NCI-H2171 treated with DMSO at 0.1 percent for 48 hours (cell line): Measurements from ENCODE around the gene OSBPL9.
A peak's percentile ranks its signal among the peaks of the same experiment; 100 is the strongest.
"Not testable (repeated sequence)": the region's sequence is repeated elsewhere in the genome, so short reads cannot be mapped to it uniquely, and the experiment has no call there.

Experiments used
- DNase-seq: peaks from one replicate; lab custom pipeline; 2025; lab: John Stamatoyannopoulos, UW

The OSBPL9 gene

GRCh38 chr1:51667561-51667960 lies 50.7 kb downstream of the OSBPL9 start:
- no peak for DNase-seq

GRCh38 chr1:51669272-51669671 lies 52.4 kb downstream of the OSBPL9 start:
- no peak for DNase-seq

GRCh38 chr1:51669816-51670215 lies 52.9 kb downstream of the OSBPL9 start:
- peak; percentile 45 for DNase-seq

GRCh38 chr1:51671527-51672325 lies 54.8 kb downstream of the OSBPL9 start:
- DNase-seq = no peak

- no peak for DNase-seq
These were observed 56.4 kb downstream of the OSBPL9 start for GRCh38 chr1:51673279-51673678.

GRCh38 chr1:51675177-51675780 lies 58.4 kb downstream of the OSBPL9 start:
- no peak for DNase-seq

GRCh38 chr1:51679435-51679834 lies 62.5 kb downstream of the OSBPL9 start:
- no peak for DNase-seq

GRCh38 chr1:51684776-51685175 lies 67.9 kb downstream of the OSBPL9 start:
- no peak for DNase-seq

- DNase-seq = no peak
These were observed 69.6 kb downstream of the OSBPL9 start for GRCh38 chr1:51686450-51686849.

GRCh38 chr1:51689075-51689440 lies 72.2 kb downstream of the OSBPL9 start:
- DNase-seq = no peak

- DNase-seq = no peak
These were observed 72.8 kb downstream of the OSBPL9 start for GRCh38 chr1:51689643-51690042.

GRCh38 chr1:51690285-51690961 lies 73.5 kb downstream of the OSBPL9 start:
- DNase-seq = no peak

- DNase-seq = no peak
These were observed 75.0 kb downstream of the OSBPL9 start for GRCh38 chr1:51691920-51692319.

- DNase-seq = no peak
These were observed 76.7 kb downstream of the OSBPL9 start for GRCh38 chr1:51693419-51694155.

GRCh38 chr1:51697166-51697565 lies 80.3 kb downstream of the OSBPL9 start:
- no peak for DNase-seq

GRCh38 chr1:51699391-51699790 lies 82.5 kb downstream of the OSBPL9 start:
- no peak for DNase-seq

- DNase-seq = not testable (repeated sequence)
These were observed 84.9 kb downstream of the OSBPL9 start for GRCh38 chr1:51701782-51702181.

- DNase-seq = not testable (repeated sequence)
These were observed 85.3 kb downstream of the OSBPL9 start for GRCh38 chr1:51702220-51702619.

- no peak for DNase-seq
These were observed 88.1 kb downstream of the OSBPL9 start for GRCh38 chr1:51705035-51705434.

- DNase-seq = no peak
These were observed 92.2 kb downstream of the OSBPL9 start for GRCh38 chr1:51708911-51709760.

GRCh38 chr1:51709951-51710350 lies 93.1 kb downstream of the OSBPL9 start:
- no peak for DNase-seq

GRCh38 chr1:51712590-51712989 lies 95.7 kb downstream of the OSBPL9 start:
- DNase-seq = no peak
